ENCODE measurements around the gene C1QTNF6.

Gene C1QTNF6

DNA sequence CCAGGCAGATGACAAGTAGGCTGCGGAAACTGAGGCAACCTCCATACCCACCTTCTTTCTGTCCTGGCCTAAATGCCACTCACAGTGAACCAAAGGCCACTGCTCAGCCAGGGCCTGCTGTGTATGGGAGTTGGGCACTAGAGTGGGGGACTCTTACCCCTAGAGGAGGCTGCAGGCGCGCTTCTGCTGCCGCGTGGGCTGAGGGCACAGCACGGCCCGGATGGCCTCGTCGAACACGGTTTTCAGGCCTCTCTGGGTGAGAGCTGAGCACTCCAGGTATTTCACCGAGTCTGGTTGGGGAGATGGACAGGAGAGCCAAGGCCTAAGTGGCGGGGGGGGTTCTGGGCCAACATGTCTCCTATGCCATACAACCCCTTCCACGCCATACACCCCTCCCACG lies 38.5 kb upstream of the C1QTNF6 start:
- in situ Hi-C loops (cut with HindIII; ENCODE audit: low sequenced_read_pairs), result no loop called here
- DNase-seq (ENCODE audit: low read depth, low spot score), result no peak
- TF ChIP-seq, protein P1, sequence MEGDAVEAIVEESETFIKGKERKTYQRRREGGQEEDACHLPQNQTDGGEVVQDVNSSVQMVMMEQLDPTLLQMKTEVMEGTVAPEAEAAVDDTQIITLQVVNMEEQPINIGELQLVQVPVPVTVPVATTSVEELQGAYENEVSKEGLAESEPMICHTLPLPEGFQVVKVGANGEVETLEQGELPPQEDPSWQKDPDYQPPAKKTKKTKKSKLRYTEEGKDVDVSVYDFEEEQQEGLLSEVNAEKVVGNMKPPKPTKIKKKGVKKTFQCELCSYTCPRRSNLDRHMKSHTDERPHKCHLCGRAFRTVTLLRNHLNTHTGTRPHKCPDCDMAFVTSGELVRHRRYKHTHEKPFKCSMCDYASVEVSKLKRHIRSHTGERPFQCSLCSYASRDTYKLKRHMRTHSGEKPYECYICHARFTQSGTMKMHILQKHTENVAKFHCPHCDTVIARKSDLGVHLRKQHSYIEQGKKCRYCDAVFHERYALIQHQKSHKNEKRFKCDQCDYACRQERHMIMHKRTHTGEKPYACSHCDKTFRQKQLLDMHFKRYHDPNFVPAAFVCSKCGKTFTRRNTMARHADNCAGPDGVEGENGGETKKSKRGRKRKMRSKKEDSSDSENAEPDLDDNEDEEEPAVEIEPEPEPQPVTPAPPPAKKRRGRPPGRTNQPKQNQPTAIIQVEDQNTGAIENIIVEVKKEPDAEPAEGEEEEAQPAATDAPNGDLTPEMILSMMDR (IDR thresholded peaks at IDR 0.05; ENCODE audit: low read depth, low read length), result no peak
- no peak overlapping the region for H3K4me3 ChIP-seq (ENCODE audit: low read depth, low read length)

DNA sequence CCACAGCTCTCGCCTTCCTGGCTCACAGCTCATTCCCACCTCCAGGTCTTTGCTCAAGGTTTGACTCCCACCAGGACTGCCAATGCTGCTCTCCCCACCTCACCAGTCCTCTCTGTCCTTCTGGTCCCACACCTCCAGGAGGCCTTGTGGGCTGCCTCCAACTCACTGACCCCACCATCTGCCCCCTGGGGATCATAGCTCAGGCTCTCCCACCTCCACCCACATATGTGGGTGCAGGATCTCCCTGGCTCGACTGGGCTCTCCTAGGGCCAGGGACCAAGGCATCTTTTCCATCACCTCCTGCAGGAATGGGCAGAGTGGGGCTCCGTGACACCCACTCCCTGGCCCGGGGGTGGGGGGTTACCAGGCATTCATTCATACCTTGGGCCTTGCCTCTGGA lies 38.0 kb upstream of the C1QTNF6 start:
- in situ Hi-C loops (cut with HindIII; ENCODE audit: low sequenced_read_pairs), result no loop called here
- TF ChIP-seq, protein P1 (IDR thresholded peaks at IDR 0.05; ENCODE audit: low read depth, low read length), result no peak
- no peak overlapping the region for H3K4me3 ChIP-seq (ENCODE audit: low read depth, low read length)
- DNase-seq (ENCODE audit: low read depth, low spot score), result no peak

GRCh38 chr22:37225481-37225880 lies 37.4 kb upstream of the C1QTNF6 start:
- DNase-seq (ENCODE audit: low read depth, low spot score), result no peak
- H3K4me3 ChIP-seq (ENCODE audit: low read depth, low read length), result no peak overlapping the region
- in situ Hi-C loops (cut with HindIII; ENCODE audit: low sequenced_read_pairs), result no loop called here
- TF ChIP-seq, protein P1 (IDR thresholded peaks at IDR 0.05; ENCODE audit: low read depth, low read length), result peak; percentile 21

- no peak overlapping the region for H3K4me3 ChIP-seq (ENCODE audit: low read depth, low read length)
- in situ Hi-C loops (cut with HindIII; ENCODE audit: low sequenced_read_pairs), result no loop called here
These were observed 36.8 kb upstream of the C1QTNF6 start for GRCh38 chr22:37224757-37225420.

GRCh38 chr22:37223965-37224551 lies 36.0 kb upstream of the C1QTNF6 start:
- no peak overlapping the region for H3K4me3 ChIP-seq (ENCODE audit: low read depth, low read length)
- DNase-seq (ENCODE audit: low read depth, low spot score), result no peak
- in situ Hi-C loops (cut with HindIII; ENCODE audit: low sequenced_read_pairs), result no loop called here
- TF ChIP-seq, protein P1 (IDR thresholded peaks at IDR 0.05; ENCODE audit: low read depth, low read length), result no peak

More at GRCh38 chr22:37224757-37225420, 36.8 kb upstream of the C1QTNF6 start:
- no peak for DNase-seq (ENCODE audit: low read depth, low spot score)
- TF ChIP-seq, protein P1 (IDR thresholded peaks at IDR 0.05; ENCODE audit: low read depth, low read length), result no peak

DNA sequence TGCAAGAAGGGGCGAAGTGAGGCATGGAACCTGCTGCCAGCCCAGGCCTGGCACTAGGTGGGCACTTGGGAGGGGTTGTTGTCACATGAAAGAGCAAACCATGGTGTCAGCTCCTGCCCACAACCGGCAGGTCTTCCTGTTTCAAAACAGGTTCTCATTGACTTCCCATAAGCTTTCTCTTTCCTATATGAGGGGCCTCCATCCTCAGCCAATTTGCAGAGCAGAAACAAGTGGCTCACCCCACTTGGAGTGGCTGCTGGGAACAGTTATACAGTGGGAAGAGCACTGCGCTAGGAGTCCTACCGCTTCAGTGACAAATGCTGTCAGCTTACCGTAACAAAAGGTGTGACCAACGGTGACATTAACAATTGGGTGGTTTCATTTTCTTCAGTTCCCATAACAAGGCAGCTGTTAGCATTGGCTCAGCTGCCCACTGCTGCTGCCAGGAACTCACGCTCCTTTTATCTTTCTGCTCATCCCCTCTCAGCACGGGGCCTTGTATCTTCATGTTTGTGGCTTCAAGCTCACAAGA lies 34.5 kb upstream of the C1QTNF6 start:
- in situ Hi-C loops (cut with HindIII; ENCODE audit: low sequenced_read_pairs), result no loop called here
- DNase-seq (ENCODE audit: low read depth, low spot score), result no peak
- H3K4me3 ChIP-seq (ENCODE audit: low read depth, low read length), result no peak overlapping the region
- TF ChIP-seq, protein P1 (IDR thresholded peaks at IDR 0.05; ENCODE audit: low read depth, low read length), result no peak
